ENCODE data around the gene TAF4.
A peak's percentile ranks its signal among the peaks of the same experiment; 100 is the strongest.

The TAF4 gene

GRCh38 chr20:62088258-62089127 lies 22.8 kb upstream of the TAF4 start:
- TF ChIP-seq BACH2 (CRISPR knock-in tag; IDR thresholded peaks at IDR 0.05; ENCODE audit: borderline replicate concordance) (no peak), ISL1 (CRISPR knock-in tag; IDR thresholded peaks at IDR 0.05) (no peak), CSRNP3 (CRISPR knock-in tag; IDR thresholded peaks at IDR 0.05) (no peak), ARNTL (CRISPR knock-in tag; IDR thresholded peaks at IDR 0.05; ENCODE audit: borderline replicate concordance, low read depth) (no peak), OSR1 (CRISPR knock-in tag; IDR thresholded peaks at IDR 0.05) (no peak), PPARA (CRISPR knock-in tag; IDR thresholded peaks at IDR 0.05; ENCODE audit: borderline replicate concordance) (no peak), ZFP30 (CRISPR knock-in tag; IDR thresholded peaks at IDR 0.05) (no peak), SNAI2 (CRISPR knock-in tag; IDR thresholded peaks at IDR 0.05) (no peak), ZNF565 (CRISPR knock-in tag; conservative IDR thresholded peaks at IDR 0.05; ENCODE audit: low read depth) (no peak)
- TF ChIP-seq, protein P1, sequence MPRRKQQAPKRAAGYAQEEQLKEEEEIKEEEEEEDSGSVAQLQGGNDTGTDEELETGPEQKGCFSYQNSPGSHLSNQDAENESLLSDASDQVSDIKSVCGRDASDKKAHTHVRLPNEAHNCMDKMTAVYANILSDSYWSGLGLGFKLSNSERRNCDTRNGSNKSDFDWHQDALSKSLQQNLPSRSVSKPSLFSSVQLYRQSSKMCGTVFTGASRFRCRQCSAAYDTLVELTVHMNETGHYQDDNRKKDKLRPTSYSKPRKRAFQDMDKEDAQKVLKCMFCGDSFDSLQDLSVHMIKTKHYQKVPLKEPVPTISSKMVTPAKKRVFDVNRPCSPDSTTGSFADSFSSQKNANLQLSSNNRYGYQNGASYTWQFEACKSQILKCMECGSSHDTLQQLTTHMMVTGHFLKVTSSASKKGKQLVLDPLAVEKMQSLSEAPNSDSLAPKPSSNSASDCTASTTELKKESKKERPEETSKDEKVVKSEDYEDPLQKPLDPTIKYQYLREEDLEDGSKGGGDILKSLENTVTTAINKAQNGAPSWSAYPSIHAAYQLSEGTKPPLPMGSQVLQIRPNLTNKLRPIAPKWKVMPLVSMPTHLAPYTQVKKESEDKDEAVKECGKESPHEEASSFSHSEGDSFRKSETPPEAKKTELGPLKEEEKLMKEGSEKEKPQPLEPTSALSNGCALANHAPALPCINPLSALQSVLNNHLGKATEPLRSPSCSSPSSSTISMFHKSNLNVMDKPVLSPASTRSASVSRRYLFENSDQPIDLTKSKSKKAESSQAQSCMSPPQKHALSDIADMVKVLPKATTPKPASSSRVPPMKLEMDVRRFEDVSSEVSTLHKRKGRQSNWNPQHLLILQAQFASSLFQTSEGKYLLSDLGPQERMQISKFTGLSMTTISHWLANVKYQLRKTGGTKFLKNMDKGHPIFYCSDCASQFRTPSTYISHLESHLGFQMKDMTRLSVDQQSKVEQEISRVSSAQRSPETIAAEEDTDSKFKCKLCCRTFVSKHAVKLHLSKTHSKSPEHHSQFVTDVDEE (CRISPR knock-in tag; IDR thresholded peaks at IDR 0.05) = no peak
- TF ChIP-seq, protein P2, sequence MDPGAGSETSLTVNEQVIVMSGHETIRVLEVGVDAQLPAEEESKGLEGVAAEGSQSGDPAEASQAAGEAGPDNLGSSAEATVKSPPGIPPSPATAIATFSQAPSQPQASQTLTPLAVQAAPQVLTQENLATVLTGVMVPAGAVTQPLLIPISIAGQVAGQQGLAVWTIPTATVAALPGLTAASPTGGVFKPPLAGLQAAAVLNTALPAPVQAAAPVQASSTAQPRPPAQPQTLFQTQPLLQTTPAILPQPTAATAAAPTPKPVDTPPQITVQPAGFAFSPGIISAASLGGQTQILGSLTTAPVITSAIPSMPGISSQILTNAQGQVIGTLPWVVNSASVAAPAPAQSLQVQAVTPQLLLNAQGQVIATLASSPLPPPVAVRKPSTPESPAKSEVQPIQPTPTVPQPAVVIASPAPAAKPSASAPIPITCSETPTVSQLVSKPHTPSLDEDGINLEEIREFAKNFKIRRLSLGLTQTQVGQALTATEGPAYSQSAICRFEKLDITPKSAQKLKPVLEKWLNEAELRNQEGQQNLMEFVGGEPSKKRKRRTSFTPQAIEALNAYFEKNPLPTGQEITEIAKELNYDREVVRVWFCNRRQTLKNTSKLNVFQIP (CRISPR knock-in tag; IDR thresholded peaks at IDR 0.05; ENCODE audit: borderline replicate concordance, low read depth) = no peak
- peak; percentile 28; the same call in 2 of the 3 replicates for ATAC-seq

GRCh38 chr20:62087632-62088031 lies 22.0 kb upstream of the TAF4 start:
- no peak for ATAC-seq
- TF ChIP-seq ISL1 (CRISPR knock-in tag; IDR thresholded peaks at IDR 0.05) (no peak), OSR1 (CRISPR knock-in tag; IDR thresholded peaks at IDR 0.05) (no peak), ZNF565 (CRISPR knock-in tag; conservative IDR thresholded peaks at IDR 0.05; ENCODE audit: low read depth) (no peak), PPARA (CRISPR knock-in tag; IDR thresholded peaks at IDR 0.05; ENCODE audit: borderline replicate concordance) (no peak), SNAI2 (CRISPR knock-in tag; IDR thresholded peaks at IDR 0.05) (no peak), CSRNP3 (CRISPR knock-in tag; IDR thresholded peaks at IDR 0.05) (no peak), RARB (CRISPR knock-in tag; IDR thresholded peaks at IDR 0.05) (no peak), ESRRG (CRISPR knock-in tag; IDR thresholded peaks at IDR 0.05) (no peak), BACH2 (CRISPR knock-in tag; IDR thresholded peaks at IDR 0.05; ENCODE audit: borderline replicate concordance) (no peak), ZNF70 (CRISPR knock-in tag; IDR thresholded peaks at IDR 0.05) (no peak), ARNTL (CRISPR knock-in tag; IDR thresholded peaks at IDR 0.05; ENCODE audit: borderline replicate concordance, low read depth) (no peak), TOX (CRISPR knock-in tag; IDR thresholded peaks at IDR 0.05; ENCODE audit: borderline replicate concordance) (no peak), ZC3H10 (CRISPR knock-in tag; IDR thresholded peaks at IDR 0.05) (no peak), ZFP30 (CRISPR knock-in tag; IDR thresholded peaks at IDR 0.05) (no peak)
- TF ChIP-seq, protein P1 (CRISPR knock-in tag; IDR thresholded peaks at IDR 0.05) = no peak
- TF ChIP-seq, protein P3, sequence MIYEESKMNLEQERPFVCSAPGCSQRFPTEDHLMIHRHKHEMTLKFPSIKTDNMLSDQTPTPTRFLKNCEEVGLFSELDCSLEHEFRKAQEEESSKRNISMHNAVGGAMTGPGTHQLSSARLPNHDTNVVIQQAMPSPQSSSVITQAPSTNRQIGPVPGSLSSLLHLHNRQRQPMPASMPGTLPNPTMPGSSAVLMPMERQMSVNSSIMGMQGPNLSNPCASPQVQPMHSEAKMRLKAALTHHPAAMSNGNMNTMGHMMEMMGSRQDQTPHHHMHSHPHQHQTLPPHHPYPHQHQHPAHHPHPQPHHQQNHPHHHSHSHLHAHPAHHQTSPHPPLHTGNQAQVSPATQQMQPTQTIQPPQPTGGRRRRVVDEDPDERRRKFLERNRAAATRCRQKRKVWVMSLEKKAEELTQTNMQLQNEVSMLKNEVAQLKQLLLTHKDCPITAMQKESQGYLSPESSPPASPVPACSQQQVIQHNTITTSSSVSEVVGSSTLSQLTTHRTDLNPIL (CRISPR knock-in tag; IDR thresholded peaks at IDR 0.05; ENCODE audit: low read depth) = no peak
- TF ChIP-seq, protein P2 (CRISPR knock-in tag; IDR thresholded peaks at IDR 0.05; ENCODE audit: borderline replicate concordance, low read depth) = no peak
